Measurements from ENCODE around the gene AKR1B15. TPM values are rescaled to one million over a fixed set of nuclear protein-coding genes. Genes with fewer than 3 reads are reported as not detected.
A peak's percentile ranks its signal among the peaks of the same experiment; 100 is the strongest.

AKR1B15 gene
- total and polyA plus RNA-seq, 12 donors, result not detected

DNA sequence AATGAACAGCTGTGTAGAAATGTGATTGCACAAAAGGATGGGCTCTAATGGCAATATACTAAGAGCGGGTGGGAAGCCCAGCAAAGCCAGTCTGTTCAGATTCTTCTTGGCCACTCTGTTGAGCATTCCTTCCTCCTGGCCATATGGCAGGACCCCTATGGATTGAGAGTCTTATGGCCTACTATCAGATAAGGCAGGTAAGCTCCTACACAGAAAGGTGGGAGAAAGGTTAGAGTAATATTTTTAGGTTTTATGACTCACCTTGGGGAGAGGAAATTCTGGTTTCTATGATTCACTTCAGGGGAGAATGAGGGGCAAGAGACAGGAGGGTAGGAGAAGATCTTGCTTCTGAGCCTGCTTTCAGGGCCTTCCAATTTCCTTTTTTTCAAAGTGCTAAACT, 36.6 kb upstream of the AKR1B15 start:
- DNase-seq, result no peak
- Histone ChIP-seq H3K4me3 (no peak overlapping the region), H3K9me3 (no peaks in the 10 kb centered on the region), H3K36me3 (no peaks in the 10 kb centered on the region), H3K27ac (no peak overlapping the region), H3K27me3 (no peaks in the 10 kb centered on the region), H3K4me1 (peaks cover 0 to 18% (median 4%) of the 10 kb centered on the region in 9 donors)
- 93 to 100% methylated on average over 1 of the region's 1 CpG for WGBS, 2 donors
- intact Hi-C loops (cut with DNase I), result loop anchor here in 7 of 10 donors (2.0 to 5.0 kb wide), 4 partner anchors 71 to 95 kb away; no protein-coding TSS in a partner anchor
- ATAC-seq, result no peak
- TF ChIP-seq, protein P1, sequence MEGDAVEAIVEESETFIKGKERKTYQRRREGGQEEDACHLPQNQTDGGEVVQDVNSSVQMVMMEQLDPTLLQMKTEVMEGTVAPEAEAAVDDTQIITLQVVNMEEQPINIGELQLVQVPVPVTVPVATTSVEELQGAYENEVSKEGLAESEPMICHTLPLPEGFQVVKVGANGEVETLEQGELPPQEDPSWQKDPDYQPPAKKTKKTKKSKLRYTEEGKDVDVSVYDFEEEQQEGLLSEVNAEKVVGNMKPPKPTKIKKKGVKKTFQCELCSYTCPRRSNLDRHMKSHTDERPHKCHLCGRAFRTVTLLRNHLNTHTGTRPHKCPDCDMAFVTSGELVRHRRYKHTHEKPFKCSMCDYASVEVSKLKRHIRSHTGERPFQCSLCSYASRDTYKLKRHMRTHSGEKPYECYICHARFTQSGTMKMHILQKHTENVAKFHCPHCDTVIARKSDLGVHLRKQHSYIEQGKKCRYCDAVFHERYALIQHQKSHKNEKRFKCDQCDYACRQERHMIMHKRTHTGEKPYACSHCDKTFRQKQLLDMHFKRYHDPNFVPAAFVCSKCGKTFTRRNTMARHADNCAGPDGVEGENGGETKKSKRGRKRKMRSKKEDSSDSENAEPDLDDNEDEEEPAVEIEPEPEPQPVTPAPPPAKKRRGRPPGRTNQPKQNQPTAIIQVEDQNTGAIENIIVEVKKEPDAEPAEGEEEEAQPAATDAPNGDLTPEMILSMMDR (IDR thresholded peaks at IDR 0.05), result no peak

DNA sequence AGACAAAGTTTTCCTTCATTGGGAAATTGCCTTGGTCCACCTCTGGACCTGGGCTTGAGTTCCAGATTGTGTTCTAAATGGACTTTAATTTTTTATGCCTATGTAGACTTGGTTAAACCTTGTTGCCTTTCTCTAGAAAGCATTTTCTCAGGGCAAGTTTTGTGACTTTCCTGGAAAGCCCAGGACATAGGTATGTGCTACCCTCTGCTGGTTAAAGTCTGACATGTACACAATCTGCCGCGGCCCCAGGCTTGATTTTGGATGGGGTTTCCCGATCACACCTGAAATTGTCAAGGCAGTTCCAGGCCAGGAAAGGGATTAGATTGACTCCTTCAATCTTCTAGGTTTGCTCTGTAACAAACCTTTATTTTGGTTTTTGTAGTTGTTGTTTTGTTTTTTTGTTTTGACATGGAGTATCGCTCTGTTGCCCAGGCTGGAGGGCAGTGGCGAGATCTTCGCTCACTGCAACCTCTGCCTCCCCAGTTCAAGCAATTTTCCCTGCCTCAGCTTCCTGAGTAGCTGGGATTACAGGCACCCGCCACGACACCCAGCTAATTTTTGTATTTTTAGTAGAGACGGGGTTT, 35.6 kb upstream of the AKR1B15 start:
- intact Hi-C loops (cut with DNase I), result loop anchor here (1.0 to 5.0 kb wide), 5 partner anchors 72 to 94 kb away; no protein-coding TSS in a partner anchor
- H3K36me3 ChIP-seq, result no peaks in the 10 kb centered on the region
- no peak overlapping the region for H3K27ac ChIP-seq
- peak in 7 of 8 donors; percentile 57 to 76 (median 66) for ATAC-seq
- WGBS, 2 donors, result 48 to 53% methylated on average over 9 of the region's 9 CpGs
- no peak overlapping the region for H3K4me3 ChIP-seq
- H3K9me3 ChIP-seq, result no peaks in the 10 kb centered on the region
- TF ChIP-seq, protein P1 (IDR thresholded peaks at IDR 0.05), result peak; percentile 47 to 74 (median 71)
- peaks cover 0 to under 1% (median 0%) of the 10 kb centered on the region in 7 donors for H3K27me3 ChIP-seq
- H3K4me1 ChIP-seq, result peaks cover 0 to 18% (median 4%) of the 10 kb centered on the region in 9 donors
- peak; percentile 17 to 27 for DNase-seq

DNA sequence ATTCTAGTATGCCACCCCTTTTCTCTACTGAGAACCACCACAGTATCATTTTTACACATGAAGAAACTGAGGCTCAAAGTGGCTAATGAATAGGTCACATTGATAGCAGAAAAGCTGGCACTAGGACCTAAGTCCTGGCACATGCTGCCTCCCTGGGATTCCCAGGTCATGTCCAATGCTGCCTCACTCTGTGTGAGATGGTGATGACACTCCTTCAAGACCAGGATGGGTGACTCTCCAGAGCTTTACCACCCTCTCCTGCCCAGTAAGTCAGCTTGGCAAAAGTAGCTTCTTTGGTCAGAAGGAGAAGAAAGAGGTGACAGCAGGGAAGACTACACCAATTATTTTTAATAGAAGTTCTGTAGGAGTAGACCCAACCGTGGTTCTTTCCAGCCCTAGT, 34.8 kb upstream of the AKR1B15 start:
- Histone ChIP-seq H3K9me3 (no peaks in the 10 kb centered on the region), H3K36me3 (no peaks in the 10 kb centered on the region), H3K4me3 (no peak overlapping the region), H3K4me1 (peaks cover 0 to 18% (median 4%) of the 10 kb centered on the region in 9 donors), H3K27ac (no peak overlapping the region), H3K27me3 (peaks cover 0 to 9% (median 0%) of the 10 kb centered on the region in 7 donors)
- no peak for DNase-seq
- peak in 2 of 8 donors; percentile 5 to 19 for ATAC-seq
- 15 to 35% methylated on average over 1 of the region's 1 CpG for WGBS, 2 donors
- TF ChIP-seq, protein P1 (IDR thresholded peaks at IDR 0.05), result no peak
- intact Hi-C loops (cut with DNase I), result loop anchor here in 5 of 10 donors (1.0 to 5.0 kb wide), 3 partner anchors 92 to 93 kb away; no protein-coding TSS in a partner anchor

DNA sequence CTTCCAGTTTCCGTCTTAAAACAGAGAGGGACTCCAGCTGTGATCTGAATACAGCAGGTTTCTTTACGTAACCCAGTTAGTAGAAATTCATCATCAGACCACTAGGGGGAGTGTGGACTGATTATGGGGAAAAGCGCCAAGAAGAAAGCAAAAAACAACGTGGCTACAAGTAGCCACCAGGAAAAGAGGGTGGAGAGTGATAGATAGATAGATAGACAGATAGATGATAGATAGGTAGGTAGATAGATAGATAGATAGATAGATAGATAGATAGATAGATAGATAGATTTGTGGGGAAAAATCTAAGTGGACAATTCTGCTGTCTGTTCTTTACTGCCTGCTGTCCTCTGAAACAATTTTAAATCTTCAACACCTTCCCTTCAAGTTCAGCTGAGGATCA, 34.2 kb upstream of the AKR1B15 start:
- Histone ChIP-seq H3K27ac (no peak overlapping the region), H3K36me3 (no peaks in the 10 kb centered on the region), H3K4me1 (peaks cover 0 to 18% (median 4%) of the 10 kb centered on the region in 9 donors), H3K9me3 (no peaks in the 10 kb centered on the region), H3K4me3 (no peak overlapping the region), H3K27me3 (peaks cover 0 to 9% (median 0%) of the 10 kb centered on the region in 7 donors)
- intact Hi-C loops (cut with DNase I), result loop anchor here in 7 of 10 donors (1.0 to 5.0 kb wide), 3 partner anchors 92 to 93 kb away; no protein-coding TSS in a partner anchor
- ATAC-seq (peak in 6 of 8 donors; percentile 23 to 71 (median 62)), DNase-seq (peak in 1 of 2 donors; percentile 41)
- TF ChIP-seq, protein P1 (IDR thresholded peaks at IDR 0.05), result peak; percentile 66 to 84 (median 78)
- WGBS, 2 donors, result 1 to 4% methylated on average over 4 of the region's 4 CpGs
